ENCODE measurements around the gene NAP1L4.
"Not testable (repeated sequence)": the region's sequence is repeated elsewhere in the genome, so short reads cannot be mapped to it uniquely, and the experiment has no call there.

The NAP1L4 gene

DNA sequence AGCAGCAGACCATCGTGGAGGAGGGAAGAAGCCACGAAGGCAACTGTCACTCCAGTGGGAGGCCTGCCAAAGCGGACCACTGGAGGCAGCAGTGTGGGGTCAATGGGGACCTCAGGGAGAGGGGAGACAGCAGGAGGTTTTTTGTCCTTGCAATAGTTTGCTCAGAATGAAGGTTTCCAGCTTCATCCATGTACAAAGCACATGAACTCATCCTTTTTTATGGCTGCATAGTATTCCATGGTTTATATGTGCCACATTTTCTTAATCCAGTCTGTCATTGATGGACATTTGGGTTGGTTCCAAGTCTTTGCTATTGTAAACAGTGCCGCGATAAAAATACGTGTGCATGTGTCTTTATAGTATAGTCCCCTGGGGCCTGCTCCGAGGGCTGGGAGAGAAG lies 86.8 kb downstream of the NAP1L4 start:
- not testable (repeated sequence) for DNase-seq (ENCODE audit: low read depth in 3 of 3)

DNA sequence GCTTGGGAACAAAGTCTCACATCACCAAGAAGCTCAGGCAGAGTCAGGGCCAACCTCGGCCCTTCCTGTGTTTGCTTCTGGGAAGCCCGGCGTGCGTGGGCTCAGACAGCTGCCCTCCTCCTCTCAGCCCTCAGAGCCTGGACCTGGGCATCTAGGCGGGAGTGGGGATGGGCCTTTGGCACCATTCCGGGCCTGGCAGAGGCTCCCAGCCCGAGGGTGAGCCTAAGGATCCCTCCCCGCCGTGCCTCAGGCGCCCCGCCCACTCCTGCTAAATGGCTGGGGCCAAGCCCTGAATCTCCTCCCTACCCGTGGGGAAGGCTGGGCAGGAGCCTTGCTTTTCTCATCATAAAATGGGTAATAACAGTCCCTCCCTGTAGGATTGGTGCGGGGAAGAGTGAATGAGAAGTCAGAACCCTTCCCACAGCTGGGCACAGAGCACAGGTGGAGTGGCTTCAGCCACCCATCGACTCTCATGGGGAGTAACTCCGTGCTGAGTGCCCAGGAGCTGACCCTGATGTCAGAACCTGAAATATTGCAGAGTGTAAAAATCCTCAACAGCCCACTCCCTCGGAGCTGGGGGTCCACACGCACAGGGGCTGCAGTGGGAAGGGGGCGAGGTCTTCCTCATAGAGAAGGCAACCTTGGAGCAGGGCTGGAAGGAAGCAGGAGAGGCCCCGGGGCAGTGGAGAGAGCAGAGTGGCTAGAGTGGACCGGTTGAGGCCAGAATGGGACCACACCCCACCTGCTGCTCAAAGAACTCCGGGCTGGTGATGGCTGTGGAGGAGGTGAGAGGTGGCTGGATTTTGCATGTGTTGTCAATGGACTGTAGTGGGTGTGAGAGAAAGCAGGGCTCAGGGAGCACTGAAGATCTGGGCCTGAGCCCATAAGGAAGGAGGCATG lies 87.7 kb downstream of the NAP1L4 start:
- no peak for DNase-seq (ENCODE audit: low read depth in 3 of 3)

DNA sequence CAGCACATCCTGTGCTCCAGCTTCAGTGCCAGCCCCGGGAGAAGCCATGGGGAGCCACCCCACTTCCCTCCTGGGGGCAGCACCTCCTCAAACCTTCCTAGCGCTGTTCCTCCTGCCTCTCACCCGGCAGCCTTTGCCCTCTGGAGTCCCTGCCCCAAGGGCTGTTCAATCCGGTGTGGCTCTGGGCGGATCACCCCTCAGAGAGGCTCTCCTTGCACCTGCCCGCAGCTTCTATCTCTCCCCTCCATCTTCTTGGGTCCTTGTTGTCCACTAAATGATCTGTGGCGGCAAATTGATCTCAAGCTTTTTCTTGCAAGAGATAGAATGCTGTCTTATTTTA lies 88.5 kb downstream of the NAP1L4 start:
- no peak for DNase-seq (ENCODE audit: low read depth in 3 of 3)

DNA sequence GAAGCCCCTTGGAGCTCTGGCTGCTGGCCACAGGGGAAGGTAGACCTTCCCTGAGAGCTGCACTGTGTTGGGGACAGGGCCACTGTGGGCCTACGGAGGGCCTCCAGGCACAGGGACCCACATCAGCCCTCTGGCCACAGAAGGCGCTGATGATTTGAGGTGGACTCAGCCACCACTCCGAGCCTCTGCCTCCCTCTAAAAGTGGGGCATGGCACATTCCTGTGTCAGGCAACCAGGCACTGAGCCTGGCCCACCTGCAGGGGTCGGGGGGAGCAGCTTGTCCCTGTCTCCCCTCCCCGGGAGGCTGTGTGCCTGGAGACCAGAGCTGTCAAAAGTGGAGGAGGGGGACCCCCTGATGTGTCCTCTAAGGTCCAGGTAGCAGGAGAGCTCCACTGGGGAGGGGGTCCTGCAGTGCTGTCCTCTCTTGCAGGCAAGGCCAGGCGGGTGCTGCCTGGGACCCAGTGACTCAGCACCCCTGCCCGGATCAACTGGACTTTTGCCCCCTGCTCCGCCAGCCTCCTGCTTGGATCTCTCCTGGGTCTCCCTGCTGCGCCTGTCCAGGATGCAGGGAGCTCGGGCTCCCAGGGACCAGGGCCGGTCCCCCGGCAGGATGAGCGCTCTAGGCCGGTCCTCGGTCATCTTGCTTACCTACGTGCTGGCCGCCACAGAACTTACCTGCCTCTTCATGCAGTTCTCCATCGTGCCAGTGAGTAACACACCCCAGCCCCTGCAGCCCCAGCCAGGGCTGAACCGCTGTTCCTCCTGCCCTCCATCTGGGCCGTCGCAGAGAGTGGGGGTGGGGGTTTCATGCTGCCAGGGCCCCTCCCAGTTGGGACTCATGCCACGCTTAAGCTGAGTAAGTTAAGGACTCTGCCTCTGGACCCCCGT lies 89.1 kb downstream of the NAP1L4 start:
- no peak for DNase-seq (ENCODE audit: low read depth in 3 of 3)

DNA sequence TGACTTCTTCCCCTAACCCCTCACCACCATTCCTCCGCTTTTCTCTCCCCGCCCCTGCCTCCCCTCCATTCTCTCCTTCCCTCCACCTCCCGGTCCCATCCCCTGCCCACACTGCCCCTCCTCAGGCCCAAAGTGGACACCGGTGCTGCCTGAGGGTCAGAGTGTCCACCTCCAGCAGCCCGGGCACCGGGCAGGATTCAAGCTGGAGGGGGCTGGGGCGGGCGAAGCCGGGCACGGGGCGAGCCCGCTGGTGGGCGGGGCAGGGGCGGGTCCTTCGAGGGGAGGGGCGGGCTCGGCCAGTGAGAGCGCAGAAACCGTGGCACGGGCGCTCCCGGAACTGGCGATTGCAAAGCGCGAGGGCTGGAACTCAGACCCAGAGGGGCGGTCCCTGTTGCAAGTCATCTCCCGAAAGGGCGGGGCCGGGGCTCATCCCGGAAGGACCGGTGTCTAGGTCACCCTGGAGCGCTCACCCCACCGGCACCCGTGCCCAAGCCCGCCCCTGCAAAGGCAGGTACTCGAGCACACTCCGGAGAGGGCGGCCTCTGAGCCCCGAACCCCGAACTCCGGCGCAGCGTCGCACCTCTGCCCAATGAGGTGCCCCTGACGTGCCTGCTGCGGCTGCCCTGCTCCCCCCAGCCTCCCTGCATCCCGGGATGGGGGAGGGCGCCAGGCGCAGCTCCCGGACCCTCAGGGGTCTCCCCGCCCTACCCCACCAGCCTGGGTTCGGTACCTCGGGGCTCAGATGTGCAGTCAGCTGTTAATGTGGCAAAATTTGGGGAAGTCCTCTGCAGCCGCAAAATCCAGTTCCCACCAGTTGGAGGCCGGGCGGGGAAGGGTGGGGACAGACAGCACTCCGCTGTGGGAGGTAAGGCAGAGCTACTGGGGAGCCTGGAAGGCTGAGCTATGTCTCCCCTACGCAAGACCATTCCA lies 90.0 kb downstream of the NAP1L4 start:
- peak; percentile 85 to 97 (median 88) for DNase-seq (ENCODE audit: low read depth in 3 of 3)

DNA sequence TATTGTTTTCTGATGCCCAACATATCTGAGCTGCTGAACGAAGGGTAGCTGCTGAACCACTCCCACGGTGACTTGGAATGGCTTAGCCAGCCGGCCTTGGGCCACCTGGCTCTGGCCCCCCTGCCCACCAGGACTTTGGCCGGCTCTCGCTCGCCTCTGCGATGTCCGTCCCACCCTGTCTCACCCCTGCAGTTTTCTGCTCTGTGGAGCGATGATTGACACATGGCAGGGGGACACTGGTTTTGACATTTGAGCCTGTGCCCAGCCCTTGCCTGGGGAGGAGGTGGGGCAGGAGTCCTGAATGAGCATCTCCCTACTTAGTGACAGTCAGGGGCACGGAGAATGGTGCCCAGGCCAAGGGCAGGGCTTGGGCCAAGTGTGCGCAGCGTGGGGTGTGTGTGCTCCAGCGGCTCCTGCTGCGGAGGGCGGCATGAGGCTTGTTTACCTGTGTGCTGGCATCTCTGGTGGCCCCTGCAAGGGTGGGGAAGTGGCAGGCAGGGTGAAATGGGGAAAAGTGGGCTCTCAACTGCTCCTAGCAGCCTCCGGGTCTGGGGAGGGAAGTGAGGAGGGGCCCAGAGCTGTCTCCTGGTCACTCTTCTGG lies 90.8 kb downstream of the NAP1L4 start:
- DNase-seq (ENCODE audit: low read depth in 3 of 3): no peak

DNA sequence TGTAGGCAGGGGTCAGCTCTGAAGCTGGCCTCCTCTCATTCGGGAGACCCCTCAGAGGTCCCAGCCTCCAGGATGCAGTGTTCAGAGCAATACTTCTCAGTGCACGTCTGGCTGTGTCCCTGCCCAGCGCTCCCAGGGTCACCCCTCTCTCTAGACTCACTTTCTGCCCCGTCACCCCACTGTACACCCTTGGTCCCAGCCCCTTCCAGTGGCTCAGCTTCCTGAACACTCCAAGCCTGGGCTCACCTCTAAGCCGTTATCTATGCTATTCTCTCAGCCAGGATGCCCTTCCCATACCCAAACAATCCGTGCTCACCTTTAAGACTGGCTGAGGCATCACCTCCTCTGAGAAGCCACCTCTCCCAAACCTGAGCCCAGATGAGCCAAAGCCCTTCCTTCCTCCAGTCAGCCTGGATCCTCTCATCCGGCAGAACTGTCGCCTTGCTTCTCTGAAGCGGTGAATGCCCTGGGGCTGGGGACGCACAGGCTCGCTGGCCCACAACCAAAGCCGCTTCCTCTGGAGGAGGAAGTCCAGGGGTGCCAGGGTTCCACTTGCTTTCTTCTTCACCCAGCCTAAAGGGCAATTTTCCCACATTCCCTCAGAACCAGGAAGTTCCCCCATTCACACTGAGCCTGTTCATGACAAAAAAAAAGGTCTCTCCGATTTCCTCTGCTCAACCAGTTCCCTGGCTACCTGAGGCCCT lies 92.9 kb downstream of the NAP1L4 start:
- DNase-seq (ENCODE audit: low read depth in 3 of 3): no peak

DNA sequence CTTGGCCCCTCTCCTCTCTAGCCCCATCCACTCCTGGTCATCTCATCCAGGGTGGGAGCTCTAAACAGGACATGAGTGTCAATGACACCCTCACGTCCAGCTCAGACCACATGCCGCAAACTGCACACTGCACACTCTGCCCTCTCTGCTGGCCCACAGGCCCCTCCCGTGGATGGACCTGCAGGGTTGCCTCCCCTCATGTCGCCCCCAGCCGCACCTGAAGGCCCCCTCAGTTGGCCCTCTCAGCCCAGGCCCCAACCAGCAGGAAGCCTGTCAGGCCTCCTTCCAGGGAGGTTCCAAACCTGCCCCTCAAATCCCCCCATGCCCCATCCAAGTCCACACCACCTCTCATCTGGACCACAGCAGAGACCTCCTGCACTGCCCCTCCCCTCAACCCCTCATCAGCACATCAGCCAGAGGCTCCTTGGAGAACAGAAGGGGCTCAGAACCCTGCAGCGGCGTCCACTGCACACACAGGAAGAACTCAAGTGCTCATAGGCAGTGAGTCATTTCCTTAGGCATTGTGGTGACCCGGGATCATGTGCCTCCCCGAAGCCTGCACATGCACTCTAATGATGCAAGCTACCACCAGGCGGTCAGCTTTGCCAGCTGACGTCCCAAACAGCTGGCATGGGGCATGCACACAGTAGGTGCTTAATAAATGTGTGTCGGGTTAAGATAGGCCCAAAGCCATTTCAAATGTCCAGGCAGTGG lies 93.6 kb downstream of the NAP1L4 start:
- DNase-seq (ENCODE audit: low read depth in 3 of 3): peak in 2 of 3 experiments; percentile 45 to 50

DNA sequence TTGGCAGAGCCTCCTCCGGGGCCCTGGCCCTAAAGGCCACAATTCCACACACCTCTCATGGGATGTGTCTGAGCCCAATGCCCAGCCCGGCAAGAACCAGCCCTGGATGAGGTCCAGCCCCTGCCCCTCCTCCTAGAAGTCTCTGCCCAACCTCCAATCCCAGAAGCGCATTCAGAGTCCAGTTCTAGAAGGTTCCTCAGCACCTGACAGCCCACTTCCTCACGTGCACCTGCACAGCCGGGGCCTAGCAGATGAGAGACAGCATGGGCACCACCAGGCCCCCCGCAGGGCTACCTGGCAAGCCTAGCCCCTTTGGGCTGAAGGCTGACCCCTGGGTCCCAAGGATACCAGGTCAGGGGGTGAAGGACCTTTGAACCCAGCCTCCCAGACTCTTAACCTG lies 95.1 kb downstream of the NAP1L4 start:
- DNase-seq (ENCODE audit: low read depth in 3 of 3): no peak

DNA sequence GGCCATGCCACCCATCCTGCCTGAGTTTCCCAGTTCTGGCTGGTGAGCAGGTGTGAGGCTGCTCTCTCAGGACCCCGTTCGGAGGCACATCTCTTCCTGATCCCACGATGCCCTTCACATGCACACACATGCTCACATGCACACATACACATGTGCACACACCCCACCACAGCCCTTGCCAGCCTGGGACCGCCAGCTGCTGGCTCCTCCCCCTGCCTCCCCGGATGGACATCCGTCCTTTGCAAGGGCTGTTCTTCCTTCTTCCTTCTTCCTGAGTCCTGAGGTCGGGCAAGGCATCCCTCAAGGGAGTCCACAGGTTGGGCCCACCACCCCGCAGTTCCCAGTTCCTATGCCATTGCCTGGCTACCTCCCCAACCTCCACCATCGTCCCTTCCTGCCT lies 96.1 kb downstream of the NAP1L4 start:
- no peak for DNase-seq (ENCODE audit: low read depth in 3 of 3)

Measured in stimulated activated CD4-positive, alpha-beta T cell treated with anti-CD3 and anti-CD28 coated beads, TNF-alpha, amount 100 ng/mL, for 24 hours (primary cell).